H1 (cell line): ENCODE data around the gene CALD1. TPM values are rescaled to one million over a fixed set of nuclear protein-coding genes. Genes with fewer than 3 reads are reported as not detected.

Source experiments
- CTCF ChIA-PET: fragments of 300-600 bp; sonication (Branson Sonifier 250); formaldehyde crosslinking; loops from one replicate; lab custom pipeline; 2021; ENCODE audit not compliant: partially characterized antibody; lab: Charles Lee
- POLR2A ChIA-PET: fragments of 300-600 bp; sonication (Branson Sonifier 250); formaldehyde crosslinking; loops from one replicate; lab custom pipeline; 2021; ENCODE audit warnings: inconsistent platforms; ENCODE audit not compliant: partially characterized antibody; lab: Charles Lee
- DNase-seq, 2 experiments: peaks; one replicate each; pipeline versions ENCODE4 v3.0.0 to v3.0.0-alpha.2; 2010 to 2022; ENCODE audit warnings: low spot score in 2 of 2, low read depth in 1 of 2, mixed read lengths in 1 of 2
- FAIRE-seq: peaks from 2 replicates; lab custom pipeline; 2011; peaks lifted over from hg19 to GRCh38; lab: Jason Lieb, UNC
- H2AFZ ChIP-seq: 2 replicates; pipeline ENCODE4 v1.8.1; 2012; ENCODE audit warnings: low read length, inconsistent platforms
- H2AK5ac ChIP-seq: 2 replicates; pipeline ENCODE4 v1.6.1; 2013; ENCODE audit warnings: low read depth, low read length
- H2BK120ac ChIP-seq: replicated peaks from 2 replicates; pipeline ENCODE3; 2013; ENCODE audit warnings: low read depth, low read length, inconsistent platforms
- H2BK12ac ChIP-seq: 2 replicates; pipeline ENCODE4 v1.6.1; 2013; ENCODE audit warnings: low read depth, low read length
- H2BK15ac ChIP-seq: 2 replicates; pipeline ENCODE4 v1.6.1; 2013; ENCODE audit warnings: low read length
- H2BK20ac ChIP-seq: 2 replicates; pipeline ENCODE4 v1.6.1; 2013; ENCODE audit warnings: low read length
- H2BK5ac ChIP-seq: 2 replicates; pipeline ENCODE4 v1.6.1; 2013; ENCODE audit warnings: low read depth, low read length
- H3K14ac ChIP-seq: 2 replicates; pipeline ENCODE4 v1.6.1; 2013; ENCODE audit warnings: inconsistent platforms; ENCODE audit not compliant: insufficient read length
- H3K18ac ChIP-seq: 2 replicates; pipeline ENCODE4 v1.6.1; 2013; ENCODE audit warnings: low read length; ENCODE audit errors: extremely low read depth
- H3K23ac ChIP-seq: 2 replicates; pipeline ENCODE4 v1.6.1; 2013; ENCODE audit warnings: inconsistent platforms; ENCODE audit not compliant: insufficient read length
- H3K23me2 ChIP-seq: 2 replicates; pipeline ENCODE4 v1.6.1; 2013; ENCODE audit warnings: low read depth, low read length
- H3K27ac ChIP-seq: 2 replicates; pipeline ENCODE4 v1.6.1; 2011; ENCODE audit warnings: low read depth, low read length, inconsistent platforms
- H3K27me3 ChIP-seq, 4 experiments: replicated peaks in 1 of 4; 1 replicate in 1 of 4; 2 replicates in 3 of 4; pipeline versions ENCODE4 v1.6.1 to v1.8.1; 2011 to 2013; ENCODE audit warnings: low read length in 3 of 4, mild to moderate bottlenecking in 3 of 4, inconsistent platforms in 2 of 4, mixed read lengths in 2 of 4, moderate library complexity in 1 of 4; ENCODE audit not compliant: control insufficient read depth in 3 of 4, insufficient read depth in 3 of 4; ENCODE audit errors: extremely low read depth in 1 of 4
- H3K36me3 ChIP-seq, 4 experiments: 2 replicates each; pipeline versions ENCODE4 v1.6.1 to v1.8.1; 2011 to 2013; ENCODE audit warnings: mild to moderate bottlenecking in 4 of 4, low read length in 3 of 4, moderate library complexity in 2 of 4, control low read depth in 1 of 4, inconsistent platforms in 1 of 4; ENCODE audit not compliant: insufficient read depth in 4 of 4, control insufficient read depth in 2 of 4
- H3K4ac ChIP-seq: replicated peaks from 2 replicates; pipeline ENCODE3; 2013; ENCODE audit warnings: low read length, low read depth, mixed read lengths, inconsistent platforms; ENCODE audit not compliant: insufficient read length
- H3K4me1 ChIP-seq, 4 experiments: replicated peaks in 1 of 4; 1 replicate in 1 of 4; 2 replicates in 3 of 4; pipeline versions ENCODE4 v1.6.1 to v1.8.1; 2011 to 2013; ENCODE audit warnings: low read length in 3 of 4, inconsistent platforms in 2 of 4, mixed read lengths in 1 of 4; ENCODE audit not compliant: insufficient read depth in 4 of 4, control insufficient read depth in 3 of 4
- H3K4me2 ChIP-seq, 2 experiments: 2 replicates each; pipeline versions ENCODE4 v1.6.1 to v1.8.1; 2011 to 2013; ENCODE audit warnings: low read depth in 2 of 2, low read length in 2 of 2, control low read depth in 1 of 2, inconsistent platforms in 1 of 2, mild to moderate bottlenecking in 1 of 2; ENCODE audit not compliant: insufficient read depth in 1 of 2
- H3K4me3 ChIP-seq, 4 experiments: fragments of 200-600, 300-600 bp in 1 of 4; sonication (generic), shearing (Covaris generic), sonication (Bioruptor Twin) in 1 of 4; 2 replicates each; pipeline versions ENCODE4 v1.5.1 to v1.8.1; 2011 to 2016; ENCODE audit warnings: low read length in 4 of 4, low read depth in 3 of 4, control low read depth in 2 of 4, inconsistent platforms in 2 of 4, mild to moderate bottlenecking in 2 of 4, mixed read lengths in 1 of 4, moderate library complexity in 1 of 4; ENCODE audit not compliant: insufficient read depth in 2 of 4; ENCODE audit errors: extremely low read depth in 1 of 4
- H3K56ac ChIP-seq: replicated peaks from 2 replicates; pipeline ENCODE3; 2013; ENCODE audit warnings: low read depth, mild to moderate bottlenecking, mixed read lengths, low read length, inconsistent platforms; ENCODE audit not compliant: insufficient read length
- H3K79me1 ChIP-seq: 2 replicates; pipeline ENCODE4 v1.6.1; 2013; ENCODE audit warnings: low read depth, low read length, control low read depth
- H3K79me2 ChIP-seq, 2 experiments: 2 replicates each; pipeline versions ENCODE4 v1.6.1 to v1.8.1; 2012 to 2013; ENCODE audit warnings: low read length in 2 of 2, mild to moderate bottlenecking in 2 of 2, inconsistent platforms in 1 of 2; ENCODE audit not compliant: insufficient read depth in 2 of 2, control insufficient read depth in 1 of 2
- H3K9ac ChIP-seq, 4 experiments: replicated peaks in 1 of 4; 1 replicate in 1 of 4; 2 replicates in 3 of 4; pipeline versions ENCODE4 v1.6.1 to v1.8.1; 2011 to 2013; ENCODE audit warnings: low read depth in 3 of 4, low read length in 3 of 4, control low read depth in 2 of 4, mild to moderate bottlenecking in 2 of 4, moderate library complexity in 2 of 4, inconsistent platforms in 1 of 4; ENCODE audit errors: extremely low read depth in 1 of 4
- H3K9me3 ChIP-seq, 2 experiments: 2 replicates each; pipeline versions ENCODE4 v1.6.1 to v1.8.1; 2012 to 2013; ENCODE audit warnings: mild to moderate bottlenecking in 2 of 2, moderate library complexity in 2 of 2, control low read depth in 1 of 2, inconsistent platforms in 1 of 2, low read depth in 1 of 2, low read length in 1 of 2, mixed read lengths in 1 of 2; ENCODE audit not compliant: insufficient read depth in 2 of 2
- H4K20me1 ChIP-seq, 2 experiments: replicated peaks in 1 of 2; 2 replicates each; pipeline versions ENCODE3 to v1.8.1; 2011 to 2013; ENCODE audit warnings: inconsistent platforms in 2 of 2, low read length in 2 of 2, mild to moderate bottlenecking in 1 of 2; ENCODE audit not compliant: insufficient read depth in 2 of 2, control insufficient read depth in 1 of 2
- H4K5ac ChIP-seq: 2 replicates; pipeline ENCODE4 v1.6.1; 2013; ENCODE audit warnings: low read length, low read depth, mixed read lengths, inconsistent platforms; ENCODE audit not compliant: insufficient read length
- H4K8ac ChIP-seq: 2 replicates; pipeline ENCODE4 v1.8.0; 2013; ENCODE audit warnings: mild to moderate bottlenecking, moderate library complexity, low read length, inconsistent platforms; ENCODE audit not compliant: insufficient read depth; ENCODE audit errors: extremely low read depth
- H4K91ac ChIP-seq: replicated peaks from 2 replicates; pipeline ENCODE3; 2013; ENCODE audit warnings: low read length, mixed read lengths, inconsistent platforms; ENCODE audit not compliant: insufficient read length
- BRCA1 ChIP-seq: IDR thresholded peaks from 2 replicates; pipeline ENCODE4 v1.6.1; 2012; ENCODE audit warnings: low read depth, low read length, improper control_type of control experiment
- MAX ChIP-seq: IDR thresholded peaks from 2 replicates; pipeline ENCODE4 v1.6.1; 2012; ENCODE audit warnings: inconsistent platforms
- RAD21 ChIP-seq, 2 experiments: IDR thresholded peaks in 1 of 2; conservative IDR thresholded peaks in 1 of 2; 2 replicates each; pipeline ENCODE4 v1.6.1; 2011; ENCODE audit warnings: low read depth in 2 of 2, low read length in 2 of 2, improper control_type of control experiment in 1 of 2, inconsistent platforms in 1 of 2, mild to moderate bottlenecking in 1 of 2, moderate library complexity in 1 of 2
- RFX5 ChIP-seq: IDR thresholded peaks from 2 replicates; pipeline ENCODE4 v1.6.1; 2011; ENCODE audit warnings: low read depth, low read length, improper control_type of control experiment, borderline replicate concordance
- RNF2 ChIP-seq: fragments of 200-900, 300-1000 bp; sonication (generic); IDR thresholded peaks from 2 replicates; pipeline ENCODE4 v1.7.1; 2016; ENCODE audit warnings: borderline replicate concordance, low read depth, mild to moderate bottlenecking, antibody characterized with exemption, low read length; ENCODE audit not compliant: poor library complexity, severe bottlenecking; ENCODE audit errors: missing control alignments
- SIN3A ChIP-seq, 2 experiments: IDR thresholded peaks in 1 of 2; conservative IDR thresholded peaks in 1 of 2; 2 replicates each; pipeline ENCODE4 v1.6.1; 2011 to 2012; ENCODE audit warnings: low read length in 2 of 2, improper control_type of control experiment in 1 of 2, low read depth in 1 of 2, mild to moderate bottlenecking in 1 of 2
- SIX5 ChIP-seq: IDR thresholded peaks from 2 replicates; pipeline ENCODE4 v1.6.1; 2011; ENCODE audit warnings: mild to moderate bottlenecking, low read depth, low read length
- YY1 ChIP-seq: IDR thresholded peaks from 2 replicates; pipeline ENCODE4 v1.6.1; 2011; ENCODE audit warnings: low read depth, mild to moderate bottlenecking, low read length
- WGBS, 2 experiments: shearing (Covaris generic) in 1 of 2; methylation state at CpG; one replicate each; pipeline versions ENCODE4 v1.1.6 to v1.1.7; 2013 to 2015; ENCODE audit warnings: low lambda C conversion rate in 2 of 2, mixed read lengths in 2 of 2, inconsistent platforms in 1 of 2, low coverage in 1 of 2, missing lambda C conversion rate in 1 of 2; ENCODE audit not compliant: insufficient replicate concordance in 2 of 2, insufficient coverage in 1 of 2, insufficient read length in 1 of 2; ENCODE audit errors: extremely low coverage in 1 of 2, missing lambda C conversion rate in 1 of 2; 5-methylcytosine and 5-hydroxymethylcytosine counted together
- polyA plus RNA-seq, 7 experiments: library from polyadenylated mRNA; depleted of rRNA in 3 of 7; stranded (reverse) in 5 of 7; unstranded in 2 of 7; fragments of >200 nt in 5 of 7; fragments of 200-250 nt in 2 of 7; gene quantifications; 1 replicate in 5 of 7; 2 replicates in 1 of 7; 4 replicates in 1 of 7; pipeline versions ENCODE4 v1.2.1 to v1.2.3, GENCODE V29; 2011 to 2013; ENCODE audit warnings: missing spikeins in 2 of 7, mixed read lengths in 2 of 7
- total RNA-seq: library from RNA; stranded (reverse); fragmentation: NEBNext Ultra II Directional; extraction: Animal tissue kit (Norgen Biotek cat#: 25700); gene quantifications from 2 replicates; pipeline ENCODE4 v1.2.1, GENCODE V29; 2021

Gene CALD1
- total and polyA plus RNA-seq, 2 of the 8 experiments (the other 6 are each of a cell fraction or from before 2014, with no cell fraction given): 34.3 to 177 TPM

GRCh38 chr7:134902058-134902457 lies 122.6 kb downstream of the CALD1 start:
- Histone ChIP-seq H3K9ac (no peak overlapping the region), H3K18ac (no peak overlapping the region), H2BK120ac (no peak overlapping the region), H3K23me2 (no peaks in the 10 kb centered on the region), H2BK12ac (no peak overlapping the region), H3K4me2 (no peak overlapping the region), H2AFZ (no peak overlapping the region), H3K27ac (no peak overlapping the region), H3K23ac (no peak overlapping the region), H3K4me1 (no peaks in the 10 kb centered on the region), H3K9me3 (no peaks in the 10 kb centered on the region), H3K14ac (no peak overlapping the region), H3K27me3 (no peaks in the 10 kb centered on the region), H3K4ac (no peak overlapping the region), H3K79me1 (no peaks in the 10 kb centered on the region; the same call in 1 of the 2 replicates), H2AK5ac (no peak overlapping the region), H3K36me3 (no peaks in the 10 kb centered on the region), H2BK15ac (no peak overlapping the region), H4K5ac (no peak overlapping the region), H3K56ac (no peak overlapping the region), H4K20me1 (peaks cover 0 to 3% of the 10 kb centered on the region in 2 experiments), H3K79me2 (peaks cover 0 to 14% of the 10 kb centered on the region in 2 experiments; a peak in 2 of 4 replicates), H2BK20ac (no peak overlapping the region), H4K8ac (no peak overlapping the region), H2BK5ac (no peak overlapping the region), H3K4me3 (no peak overlapping the region), H4K91ac (no peak overlapping the region)
- FAIRE-seq: no peak
- ChIA-PET CTCF (interaction anchor here (0.6 kb wide), 1 partner anchor 213 kb away, joined by 3 read pairs; no protein-coding TSS in a partner anchor), POLR2A (no interaction called here)
- 90% methylated on average over 2 of the region's 2 CpGs; no CpG with 5 or more reads in 1 of the 2 experiments for WGBS, 2 experiments
- TF ChIP-seq RFX5 (no peak), SIN3A (conservative IDR thresholded peaks at IDR 0.05 in 1 of 2, IDR thresholded peaks at IDR 0.05 in 1 of 2; ENCODE audit: low read depth in 1 of 2, low read length in 2 of 2) (no peak), YY1 (no peak), RNF2 (no peak), BRCA1 (no peak), SIX5 (no peak), MAX (no peak), RAD21 (IDR thresholded peaks at IDR 0.05 in 1 of 2, conservative IDR thresholded peaks at IDR 0.05 in 1 of 2; ENCODE audit: low read depth in 2 of 2, low read length in 2 of 2) (no peak)
- DNase-seq: no peak
